ENCODE data around the gene DDX47.

DNA sequence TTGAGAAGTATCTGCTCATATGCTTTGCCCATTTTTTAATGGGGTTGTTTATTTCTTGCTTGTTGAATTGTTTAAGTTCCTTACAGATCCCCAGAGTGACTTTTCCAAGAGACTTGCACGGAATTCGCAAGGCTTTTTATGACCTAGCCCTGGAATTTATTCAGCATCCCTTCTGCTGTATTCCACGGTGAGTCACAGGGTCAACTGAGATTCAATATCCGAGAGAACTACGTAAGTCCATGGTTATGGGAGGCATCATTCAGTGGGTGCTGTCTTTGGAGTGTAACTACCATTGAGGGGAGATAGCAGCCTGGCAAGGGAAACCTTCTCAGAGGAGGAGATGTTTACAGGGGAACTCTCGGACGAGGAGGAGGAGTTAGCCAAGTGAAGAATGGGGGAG, 57.3 kb downstream of the DDX47 start:
- TF ChIP-seq CTCF (conservative IDR thresholded peaks at IDR 0.05; ENCODE audit: low read length) (no peak), EZH2phosphoT487 (IDR thresholded peaks at IDR 0.05; ENCODE audit: borderline replicate concordance) (no peak)
